GM13976 (cell line): ENCODE data around the gene TMEM79.

Experiments used
- DNase-seq: peaks from one replicate; pipeline ENCODE4 v3.0.0; 2012; ENCODE audit warnings: low spot score
- in situ Hi-C: fragments of 300-500 bp; cut with MboI; formaldehyde crosslinking; loops from one replicate; pipeline ENCODE4 v1.12.0; 2022; ENCODE audit warnings: low sequenced_read_pairs, mixed read lengths, inconsistent platforms; ENCODE audit not compliant: unreplicated experiment
- TF ChIP-seq, protein P1 (sequence below): IDR thresholded peaks from 2 replicates; pipeline ENCODE4 v1.5.1; 2012; ENCODE audit warnings: borderline replicate concordance, mild to moderate bottlenecking; ENCODE audit not compliant: insufficient read depth; ENCODE audit errors: extremely low read depth, missing control alignments, control extremely low read depth

TMEM79 gene

DNA sequence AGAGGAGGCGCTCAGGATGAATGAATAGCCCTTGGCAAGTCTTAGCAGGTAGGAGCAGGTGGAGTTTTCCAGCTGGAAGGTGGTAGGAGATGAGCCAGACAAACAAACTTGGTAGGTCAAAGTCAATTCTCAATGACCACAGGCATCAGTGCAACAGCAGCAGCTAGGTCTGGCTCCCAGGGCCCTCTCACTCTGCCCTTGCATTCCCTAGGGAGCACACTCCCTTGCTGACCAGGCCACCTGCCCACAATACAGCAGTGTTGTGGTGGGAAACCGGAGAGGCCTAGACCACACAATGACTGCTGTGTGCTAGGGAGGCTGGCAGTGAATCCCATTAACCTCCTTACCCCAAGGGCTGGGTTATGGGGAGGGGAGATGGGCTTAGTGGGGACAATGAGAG, 23.2 kb upstream of the TMEM79 start:
- no peak for DNase-seq
- TF ChIP-seq, protein P1, sequence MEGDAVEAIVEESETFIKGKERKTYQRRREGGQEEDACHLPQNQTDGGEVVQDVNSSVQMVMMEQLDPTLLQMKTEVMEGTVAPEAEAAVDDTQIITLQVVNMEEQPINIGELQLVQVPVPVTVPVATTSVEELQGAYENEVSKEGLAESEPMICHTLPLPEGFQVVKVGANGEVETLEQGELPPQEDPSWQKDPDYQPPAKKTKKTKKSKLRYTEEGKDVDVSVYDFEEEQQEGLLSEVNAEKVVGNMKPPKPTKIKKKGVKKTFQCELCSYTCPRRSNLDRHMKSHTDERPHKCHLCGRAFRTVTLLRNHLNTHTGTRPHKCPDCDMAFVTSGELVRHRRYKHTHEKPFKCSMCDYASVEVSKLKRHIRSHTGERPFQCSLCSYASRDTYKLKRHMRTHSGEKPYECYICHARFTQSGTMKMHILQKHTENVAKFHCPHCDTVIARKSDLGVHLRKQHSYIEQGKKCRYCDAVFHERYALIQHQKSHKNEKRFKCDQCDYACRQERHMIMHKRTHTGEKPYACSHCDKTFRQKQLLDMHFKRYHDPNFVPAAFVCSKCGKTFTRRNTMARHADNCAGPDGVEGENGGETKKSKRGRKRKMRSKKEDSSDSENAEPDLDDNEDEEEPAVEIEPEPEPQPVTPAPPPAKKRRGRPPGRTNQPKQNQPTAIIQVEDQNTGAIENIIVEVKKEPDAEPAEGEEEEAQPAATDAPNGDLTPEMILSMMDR: no peak
- in situ Hi-C loops: no loop called here

DNA sequence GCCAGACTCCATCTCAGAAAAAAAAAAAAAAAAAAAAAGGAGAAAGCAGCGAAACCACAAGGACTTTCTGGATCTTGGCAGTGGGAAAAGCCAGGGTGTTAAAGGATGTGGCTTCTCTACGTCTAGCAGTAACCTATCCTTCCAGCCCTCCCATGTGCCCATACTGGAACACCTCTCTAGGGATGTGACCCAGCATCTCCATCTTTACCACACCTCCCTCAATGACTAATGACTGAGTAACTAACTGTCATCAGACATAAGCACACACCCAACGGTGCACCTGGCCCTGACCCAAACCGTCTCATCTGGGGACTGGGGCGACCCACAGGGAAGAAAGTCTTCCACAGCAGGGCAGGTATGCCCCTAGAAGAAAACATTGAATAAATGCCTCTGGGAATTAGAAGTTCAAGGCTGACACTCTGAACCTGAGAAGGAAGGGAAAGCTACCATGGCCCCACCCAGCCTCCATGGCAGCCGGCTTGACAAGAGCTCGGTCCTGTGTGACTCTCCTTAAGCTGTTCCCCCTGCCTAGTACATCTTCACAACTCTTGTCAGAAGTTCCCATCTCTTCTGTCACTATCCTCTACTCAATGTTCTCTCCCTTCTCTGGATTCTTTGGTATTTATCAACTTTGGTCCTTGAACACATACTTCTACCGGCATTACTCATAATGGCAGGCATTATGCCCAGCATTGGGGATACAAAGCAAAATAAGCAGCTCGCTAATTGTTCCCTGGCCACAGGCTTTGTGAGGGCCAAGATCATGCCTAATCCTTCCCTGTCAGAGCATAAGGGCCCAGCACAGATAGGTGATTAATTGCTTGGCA, 21.5 kb upstream of the TMEM79 start:
- TF ChIP-seq, protein P1: no peak
- in situ Hi-C loops: no loop called here
- no peak for DNase-seq

DNA sequence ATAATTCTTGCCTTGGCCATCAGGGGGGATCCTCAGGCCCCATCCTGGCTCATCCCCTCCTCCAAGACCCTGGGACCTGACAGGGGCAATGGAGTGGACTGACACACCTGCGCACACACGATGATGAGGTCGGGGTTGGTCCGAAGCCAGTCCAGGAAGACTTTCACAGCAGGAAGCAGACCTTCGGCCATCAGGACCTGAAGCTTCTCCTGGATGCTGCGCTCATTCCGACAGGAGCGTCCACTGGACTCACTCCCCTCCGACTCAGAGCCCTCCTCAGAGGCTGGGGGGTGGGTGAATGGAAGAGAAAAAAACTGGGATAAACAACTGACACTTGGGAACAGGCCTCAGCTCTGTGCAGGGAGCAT, 20.9 kb upstream of the TMEM79 start:
- TF ChIP-seq, protein P1: no peak
- in situ Hi-C loops: no loop called here
- DNase-seq: no peak

DNA sequence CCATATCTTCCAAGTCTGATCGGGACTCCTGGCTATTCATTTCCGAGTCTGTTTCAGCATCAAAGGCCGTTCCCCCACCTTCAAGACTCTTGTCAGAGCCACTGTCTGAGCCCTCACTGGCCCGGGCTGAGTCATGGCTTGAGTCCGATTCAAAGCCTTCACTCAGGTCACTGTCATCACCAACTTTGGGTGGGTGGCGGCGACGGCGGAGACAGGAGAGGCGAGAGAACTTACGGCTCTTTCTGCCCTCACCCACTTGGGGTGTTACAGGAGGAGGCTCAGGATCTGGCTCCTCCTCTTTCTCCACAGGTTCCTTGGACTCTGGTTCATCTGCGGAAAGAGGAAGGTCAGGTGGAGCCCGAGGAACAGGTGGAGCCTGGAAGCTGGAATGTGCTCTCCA, 18.1 kb upstream of the TMEM79 start:
- in situ Hi-C loops: no loop called here
- DNase-seq: no peak
- TF ChIP-seq, protein P1: no peak

DNA sequence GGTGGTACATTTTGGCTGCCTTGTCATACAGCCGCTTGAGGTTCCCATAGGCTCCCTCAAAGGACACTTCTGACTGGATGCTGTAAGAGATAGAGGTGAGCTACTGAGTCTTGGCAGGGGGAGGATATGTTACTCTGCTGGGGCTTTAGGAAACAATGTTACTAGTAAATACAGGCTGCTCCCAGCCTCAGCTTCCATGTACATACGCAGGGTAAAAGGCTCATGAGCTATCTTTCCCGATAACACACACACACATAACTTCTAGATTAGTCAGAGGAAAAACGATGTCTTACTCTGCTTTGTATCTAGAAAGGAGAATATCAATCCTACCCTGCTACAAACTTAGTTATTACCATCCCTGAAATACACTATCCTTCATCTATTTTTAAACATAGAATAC, 15.8 kb upstream of the TMEM79 start:
- in situ Hi-C loops: no loop called here
- no peak for DNase-seq
- TF ChIP-seq, protein P1: no peak

DNA sequence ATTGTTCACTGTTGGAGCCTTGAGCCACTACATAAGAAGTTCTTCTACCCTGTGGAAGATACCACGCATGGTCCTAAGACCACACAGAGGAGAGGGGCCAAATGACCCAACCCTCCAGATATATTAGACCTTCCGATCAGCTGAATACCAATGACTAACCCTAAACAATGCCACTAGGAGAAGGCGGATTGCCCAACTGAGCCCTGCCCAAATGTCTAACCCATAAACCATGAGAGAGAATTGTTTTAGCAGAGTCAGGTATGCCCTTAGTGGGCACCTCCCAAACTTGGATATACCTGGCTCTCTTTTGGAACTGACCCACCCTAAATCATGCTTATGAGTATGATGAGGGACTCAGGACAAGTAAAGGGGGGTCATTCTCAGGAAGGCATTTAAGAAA, 13.8 kb upstream of the TMEM79 start:
- DNase-seq: no peak
- in situ Hi-C loops: no loop called here
- TF ChIP-seq, protein P1: no peak

DNA sequence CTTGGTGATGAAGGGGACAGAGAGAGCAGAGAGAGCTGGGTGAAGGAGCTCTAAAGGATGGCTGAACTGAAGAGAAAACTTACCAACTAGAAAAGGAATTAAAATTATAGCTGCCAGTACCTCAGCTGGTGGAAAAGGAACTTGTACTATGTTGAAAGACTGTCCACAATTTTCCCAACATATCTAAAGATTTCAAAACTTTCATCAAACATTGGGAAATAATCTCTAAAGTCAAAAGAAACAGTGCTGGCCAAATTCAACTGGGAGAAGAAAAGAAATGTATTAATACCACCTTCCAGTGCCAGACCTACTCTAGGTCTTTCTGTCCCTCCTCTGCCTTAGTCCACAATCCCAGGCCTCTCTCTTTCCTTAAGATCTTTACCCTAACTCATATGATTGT, 7.6 kb upstream of the TMEM79 start:
- no peak for DNase-seq
- TF ChIP-seq, protein P1: no peak
- in situ Hi-C loops: no loop called here
